SJCRH30 (cell line): ENCODE data around the gene HMCN2. TPM values are rescaled to one million over a fixed set of nuclear protein-coding genes. Genes with fewer than 3 reads are reported as not detected.

ENCODE experiments used
- DNase-seq, 2 experiments: peaks; one replicate each; pipeline ENCODE4 v3.0.0-alpha.2; 2015 to 2020
- H3K27ac ChIP-seq: fragments of 250-450 bp; sonication (Bioruptor Pico); 2 replicates; pipeline ENCODE4 v1.5.1; 2020; ENCODE audit warnings: mild to moderate bottlenecking, moderate library complexity
- H3K27me3 ChIP-seq: fragments of 250-450 bp; sonication (Bioruptor Pico); 2 replicates; pipeline ENCODE4 v1.5.1; 2020; ENCODE audit warnings: mild to moderate bottlenecking, moderate library complexity
- H3K36me3 ChIP-seq: fragments of 250-450 bp; sonication (Bioruptor Pico); 2 replicates; pipeline ENCODE4 v1.5.1; 2020; ENCODE audit warnings: mild to moderate bottlenecking, moderate library complexity
- H3K4me1 ChIP-seq: fragments of 250-450 bp; sonication (Bioruptor Pico); 2 replicates; pipeline ENCODE4 v1.5.1; 2020; ENCODE audit warnings: mild to moderate bottlenecking, moderate library complexity
- H3K4me3 ChIP-seq: fragments of 250-450 bp; sonication (Bioruptor Pico); 2 replicates; pipeline ENCODE4 v1.5.1; 2020; ENCODE audit warnings: mild to moderate bottlenecking, moderate library complexity
- H3K9me3 ChIP-seq: fragments of 250-450 bp; sonication (Bioruptor Pico); replicated peaks from 2 replicates; pipeline ENCODE4 v1.5.1; 2020; ENCODE audit warnings: mild to moderate bottlenecking, moderate library complexity
- total RNA-seq: library from RNA; depleted of rRNA; stranded (reverse); fragments of >200 nt; shearing (Covaris generic); gene quantifications from 2 replicates; pipeline ENCODE4 v1.2.3, GENCODE V29; 2014

The HMCN2 gene
- total RNA-seq, 1 experiment from 2014 or later: 5.6 TPM

GRCh38 chr9:130382096-130382495 is 116.5 kb downstream of the HMCN2 start:
- Histone ChIP-seq H3K9me3 (no peaks in the 10 kb centered on the region), H3K4me1 (no peaks in the 10 kb centered on the region), H3K4me3 (no peak overlapping the region), H3K36me3 (no peaks in the 10 kb centered on the region), H3K27ac (no peak overlapping the region), H3K27me3 (no peaks in the 10 kb centered on the region)
- DNase-seq: no peak

- H3K4me1 ChIP-seq: peaks cover 7% of the 10 kb centered on the region; the same call in 1 of the 2 replicates
- no peaks in the 10 kb centered on the region for H3K27me3 ChIP-seq
- H3K9me3 ChIP-seq: no peaks in the 10 kb centered on the region
- H3K4me3 ChIP-seq: no peak overlapping the region
- no peaks in the 10 kb centered on the region for H3K36me3 ChIP-seq
- DNase-seq: no peak
- H3K27ac ChIP-seq: no peak overlapping the region
Measured at GRCh38 chr9:130382636-130383349, 117.2 kb downstream of the HMCN2 start.

GRCh38 chr9:130383350-130383715 is 117.8 kb downstream of the HMCN2 start:
- no peak for DNase-seq
- Histone ChIP-seq H3K36me3 (no peaks in the 10 kb centered on the region), H3K27ac (no peak overlapping the region), H3K27me3 (no peaks in the 10 kb centered on the region), H3K4me1 (peaks cover 10% of the 10 kb centered on the region; the same call in 1 of the 2 replicates), H3K9me3 (no peaks in the 10 kb centered on the region), H3K4me3 (no peak overlapping the region)

GRCh38 chr9:130383979-130384676 is 118.6 kb downstream of the HMCN2 start:
- no peak overlapping the region for H3K4me3 ChIP-seq
- H3K36me3 ChIP-seq: no peaks in the 10 kb centered on the region
- no peaks in the 10 kb centered on the region for H3K27me3 ChIP-seq

GRCh38 chr9:130385257-130385656 is 119.7 kb downstream of the HMCN2 start:
- Histone ChIP-seq H3K36me3 (no peaks in the 10 kb centered on the region), H3K4me1 (peaks cover 16% of the 10 kb centered on the region; the same call in 1 of the 2 replicates), H3K9me3 (no peaks in the 10 kb centered on the region), H3K27ac (no peak overlapping the region), H3K4me3 (no peak overlapping the region), H3K27me3 (no peaks in the 10 kb centered on the region)
- no peak for DNase-seq

More at GRCh38 chr9:130383979-130384676, 118.6 kb downstream of the HMCN2 start:
- peaks cover 16% of the 10 kb centered on the region; the same call in 1 of the 2 replicates for H3K4me1 ChIP-seq
- no peak for DNase-seq
- no peak overlapping the region for H3K27ac ChIP-seq
- H3K9me3 ChIP-seq: no peaks in the 10 kb centered on the region

- DNase-seq: peak; percentile 55 to 77
- H3K27me3 ChIP-seq: no peaks in the 10 kb centered on the region
- peaks cover 16% of the 10 kb centered on the region; the same call in 1 of the 2 replicates for H3K4me1 ChIP-seq
- no peaks in the 10 kb centered on the region for H3K9me3 ChIP-seq
- no peak overlapping the region for H3K27ac ChIP-seq
- no peaks in the 10 kb centered on the region for H3K36me3 ChIP-seq
- peak overlapping the region; percentile 38 for H3K4me3 ChIP-seq
Measured at GRCh38 chr9:130387398-130387797, 121.8 kb downstream of the HMCN2 start.

GRCh38 chr9:130387905-130388304 is 122.3 kb downstream of the HMCN2 start:
- Histone ChIP-seq H3K27me3 (no peaks in the 10 kb centered on the region), H3K9me3 (no peaks in the 10 kb centered on the region), H3K36me3 (no peaks in the 10 kb centered on the region), H3K4me3 (peak overlapping the region; percentile 38), H3K4me1 (peaks cover 16% of the 10 kb centered on the region; the same call in 1 of the 2 replicates), H3K27ac (peak overlapping the region; percentile 32)
- peak; percentile 74 to 75 for DNase-seq

GRCh38 chr9:130390390-130390789 is 124.8 kb downstream of the HMCN2 start:
- no peaks in the 10 kb centered on the region for H3K9me3 ChIP-seq
- no peak overlapping the region for H3K4me3 ChIP-seq

GRCh38 chr9:130390986-130391385 is 125.4 kb downstream of the HMCN2 start:
- peaks cover 19% of the 10 kb centered on the region; the same call in 1 of the 2 replicates for H3K4me1 ChIP-seq
- no peak overlapping the region for H3K4me3 ChIP-seq
- no peak overlapping the region for H3K27ac ChIP-seq
- H3K27me3 ChIP-seq: no peaks in the 10 kb centered on the region
- DNase-seq: no peak
- H3K36me3 ChIP-seq: no peaks in the 10 kb centered on the region
- H3K9me3 ChIP-seq: no peaks in the 10 kb centered on the region

More at GRCh38 chr9:130390390-130390789, 124.8 kb downstream of the HMCN2 start:
- H3K27ac ChIP-seq: no peak overlapping the region
- H3K4me1 ChIP-seq: peaks cover 19% of the 10 kb centered on the region; the same call in 1 of the 2 replicates
- DNase-seq: no peak
- H3K36me3 ChIP-seq: no peaks in the 10 kb centered on the region
- H3K27me3 ChIP-seq: no peaks in the 10 kb centered on the region

GRCh38 chr9:130391866-130392265 is 126.3 kb downstream of the HMCN2 start:
- no peak for DNase-seq
- Histone ChIP-seq H3K36me3 (no peaks in the 10 kb centered on the region), H3K4me3 (no peak overlapping the region), H3K9me3 (no peaks in the 10 kb centered on the region), H3K27ac (no peak overlapping the region), H3K4me1 (peaks cover 19% of the 10 kb centered on the region; the same call in 1 of the 2 replicates), H3K27me3 (no peaks in the 10 kb centered on the region)

- no peak for DNase-seq
- Histone ChIP-seq H3K36me3 (no peaks in the 10 kb centered on the region), H3K27me3 (no peaks in the 10 kb centered on the region), H3K4me3 (no peak overlapping the region), H3K4me1 (peaks cover 5% of the 10 kb centered on the region; the same call in 1 of the 2 replicates), H3K27ac (no peak overlapping the region), H3K9me3 (no peaks in the 10 kb centered on the region)
Measured at GRCh38 chr9:130393681-130394071, 128.1 kb downstream of the HMCN2 start.

GRCh38 chr9:130394320-130394719 is 128.8 kb downstream of the HMCN2 start:
- Histone ChIP-seq H3K4me3 (no peak overlapping the region), H3K27ac (no peak overlapping the region), H3K4me1 (peaks cover 4% of the 10 kb centered on the region; the same call in 1 of the 2 replicates), H3K36me3 (no peaks in the 10 kb centered on the region), H3K27me3 (0 out of 2 replicates have a peak, but pooled peaks cover 2% of the 10 kb centered on the region), H3K9me3 (no peaks in the 10 kb centered on the region)
- DNase-seq: no peak

GRCh38 chr9:130394814-130395470 is 129.4 kb downstream of the HMCN2 start:
- Histone ChIP-seq H3K27ac (no peak overlapping the region), H3K4me1 (peaks cover 9% of the 10 kb centered on the region; the same call in 1 of the 2 replicates), H3K9me3 (no peaks in the 10 kb centered on the region), H3K4me3 (no peak overlapping the region), H3K27me3 (0 out of 2 replicates have a peak, but pooled peaks cover 3% of the 10 kb centered on the region), H3K36me3 (no peaks in the 10 kb centered on the region)
- DNase-seq: no peak

- peaks cover 9% of the 10 kb centered on the region; the same call in 1 of the 2 replicates for H3K4me1 ChIP-seq
- DNase-seq: no peak
- H3K27ac ChIP-seq: no peak overlapping the region
- no peak overlapping the region for H3K4me3 ChIP-seq
- H3K36me3 ChIP-seq: no peaks in the 10 kb centered on the region
- no peaks in the 10 kb centered on the region for H3K9me3 ChIP-seq
- H3K27me3 ChIP-seq: 0 out of 2 replicates have a peak, but pooled peaks cover 3% of the 10 kb centered on the region
Measured at GRCh38 chr9:130395810-130396435, 130.4 kb downstream of the HMCN2 start.
